ENCODE data around the gene DYRK1B.
"Not testable (repeated sequence)": the region's sequence is repeated elsewhere in the genome, so short reads cannot be mapped to it uniquely, and the experiment has no call there.

DNA sequence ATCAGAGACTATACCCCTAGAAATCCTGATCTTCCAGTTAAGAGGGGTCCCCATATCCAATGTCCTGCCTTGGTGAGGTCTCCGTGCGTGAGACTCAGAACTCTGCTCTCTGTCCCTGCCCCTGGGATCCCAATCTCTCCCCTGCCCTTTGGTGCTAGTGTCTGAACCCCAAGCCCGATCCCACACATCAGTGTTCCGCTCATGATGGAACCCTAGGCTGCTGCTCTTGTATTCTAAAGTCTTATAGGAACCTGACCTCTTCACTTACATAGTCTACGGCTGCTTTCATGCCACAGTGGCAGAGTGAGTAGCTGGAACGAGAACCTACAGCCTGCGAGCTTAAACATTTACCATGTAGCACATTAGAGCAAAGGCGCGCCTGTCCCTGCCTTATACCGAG is 48.7 kb upstream of the DYRK1B start:
- not testable (repeated sequence) for TF ChIP-seq RCOR1 (IDR thresholded peaks at IDR 0.05; ENCODE audit: low read depth, low read length); RARB (CRISPR knock-in tag; IDR thresholded peaks at IDR 0.05)
- TF ChIP-seq, protein P1, sequence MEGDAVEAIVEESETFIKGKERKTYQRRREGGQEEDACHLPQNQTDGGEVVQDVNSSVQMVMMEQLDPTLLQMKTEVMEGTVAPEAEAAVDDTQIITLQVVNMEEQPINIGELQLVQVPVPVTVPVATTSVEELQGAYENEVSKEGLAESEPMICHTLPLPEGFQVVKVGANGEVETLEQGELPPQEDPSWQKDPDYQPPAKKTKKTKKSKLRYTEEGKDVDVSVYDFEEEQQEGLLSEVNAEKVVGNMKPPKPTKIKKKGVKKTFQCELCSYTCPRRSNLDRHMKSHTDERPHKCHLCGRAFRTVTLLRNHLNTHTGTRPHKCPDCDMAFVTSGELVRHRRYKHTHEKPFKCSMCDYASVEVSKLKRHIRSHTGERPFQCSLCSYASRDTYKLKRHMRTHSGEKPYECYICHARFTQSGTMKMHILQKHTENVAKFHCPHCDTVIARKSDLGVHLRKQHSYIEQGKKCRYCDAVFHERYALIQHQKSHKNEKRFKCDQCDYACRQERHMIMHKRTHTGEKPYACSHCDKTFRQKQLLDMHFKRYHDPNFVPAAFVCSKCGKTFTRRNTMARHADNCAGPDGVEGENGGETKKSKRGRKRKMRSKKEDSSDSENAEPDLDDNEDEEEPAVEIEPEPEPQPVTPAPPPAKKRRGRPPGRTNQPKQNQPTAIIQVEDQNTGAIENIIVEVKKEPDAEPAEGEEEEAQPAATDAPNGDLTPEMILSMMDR (IDR thresholded peaks at IDR 0.05), result not testable (repeated sequence)
- TF ChIP-seq, protein P2, sequence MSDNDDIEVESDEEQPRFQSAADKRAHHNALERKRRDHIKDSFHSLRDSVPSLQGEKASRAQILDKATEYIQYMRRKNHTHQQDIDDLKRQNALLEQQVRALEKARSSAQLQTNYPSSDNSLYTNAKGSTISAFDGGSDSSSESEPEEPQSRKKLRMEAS (IDR thresholded peaks at IDR 0.05), result not testable (repeated sequence)
